ENCODE data around the gene ARHGAP40. TPM values are rescaled to one million over a fixed set of nuclear protein-coding genes. Genes with fewer than 3 reads are reported as not detected.

ARHGAP40 gene
- total and polyA plus RNA-seq, 2 of the 13 experiments (the other 11 are each of a cell fraction or from before 2014, with no cell fraction given) = 0.75 to 2.1 TPM

DNA sequence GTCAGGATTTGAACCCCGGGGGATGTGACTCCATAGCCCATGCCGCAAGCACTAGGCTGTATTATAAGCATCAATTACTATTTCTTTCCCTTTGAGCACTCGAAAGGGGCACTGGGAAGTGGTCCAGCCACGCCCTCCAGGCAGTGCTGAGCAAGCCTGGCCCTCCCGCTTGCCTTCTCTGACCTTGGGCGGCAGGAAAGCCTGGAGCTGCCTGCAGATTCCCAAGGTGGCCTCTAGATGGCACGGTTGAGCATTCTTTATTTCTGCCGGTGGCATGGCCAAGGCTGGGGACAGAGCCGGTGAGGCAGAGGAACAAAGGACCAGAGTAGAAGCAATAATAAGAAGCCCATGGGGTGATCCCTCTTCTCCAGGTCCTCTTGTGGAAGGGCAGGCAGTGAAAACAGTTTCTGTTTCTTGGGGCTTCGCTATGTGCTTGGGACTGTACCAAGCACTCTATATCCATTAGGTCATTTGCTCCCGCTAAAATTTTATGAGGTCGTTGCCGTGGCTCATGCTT, 32.0 kb downstream of the ARHGAP40 start (continued):
- TF ChIP-seq, protein P1, sequence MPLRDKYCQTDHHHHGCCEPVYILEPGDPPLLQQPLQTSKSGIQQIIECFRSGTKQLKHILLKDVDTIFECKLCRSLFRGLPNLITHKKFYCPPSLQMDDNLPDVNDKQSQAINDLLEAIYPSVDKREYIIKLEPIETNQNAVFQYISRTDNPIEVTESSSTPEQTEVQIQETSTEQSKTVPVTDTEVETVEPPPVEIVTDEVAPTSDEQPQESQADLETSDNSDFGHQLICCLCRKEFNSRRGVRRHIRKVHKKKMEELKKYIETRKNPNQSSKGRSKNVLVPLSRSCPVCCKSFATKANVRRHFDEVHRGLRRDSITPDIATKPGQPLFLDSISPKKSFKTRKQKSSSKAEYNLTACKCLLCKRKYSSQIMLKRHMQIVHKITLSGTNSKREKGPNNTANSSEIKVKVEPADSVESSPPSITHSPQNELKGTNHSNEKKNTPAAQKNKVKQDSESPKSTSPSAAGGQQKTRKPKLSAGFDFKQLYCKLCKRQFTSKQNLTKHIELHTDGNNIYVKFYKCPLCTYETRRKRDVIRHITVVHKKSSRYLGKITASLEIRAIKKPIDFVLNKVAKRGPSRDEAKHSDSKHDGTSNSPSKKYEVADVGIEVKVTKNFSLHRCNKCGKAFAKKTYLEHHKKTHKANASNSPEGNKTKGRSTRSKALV (CRISPR knock-in tag; IDR thresholded peaks at IDR 0.05) = no peak
- TF ChIP-seq ZFAT (CRISPR knock-in tag; conservative IDR thresholded peaks at IDR 0.05) = no peak
- TF ChIP-seq, protein P2, sequence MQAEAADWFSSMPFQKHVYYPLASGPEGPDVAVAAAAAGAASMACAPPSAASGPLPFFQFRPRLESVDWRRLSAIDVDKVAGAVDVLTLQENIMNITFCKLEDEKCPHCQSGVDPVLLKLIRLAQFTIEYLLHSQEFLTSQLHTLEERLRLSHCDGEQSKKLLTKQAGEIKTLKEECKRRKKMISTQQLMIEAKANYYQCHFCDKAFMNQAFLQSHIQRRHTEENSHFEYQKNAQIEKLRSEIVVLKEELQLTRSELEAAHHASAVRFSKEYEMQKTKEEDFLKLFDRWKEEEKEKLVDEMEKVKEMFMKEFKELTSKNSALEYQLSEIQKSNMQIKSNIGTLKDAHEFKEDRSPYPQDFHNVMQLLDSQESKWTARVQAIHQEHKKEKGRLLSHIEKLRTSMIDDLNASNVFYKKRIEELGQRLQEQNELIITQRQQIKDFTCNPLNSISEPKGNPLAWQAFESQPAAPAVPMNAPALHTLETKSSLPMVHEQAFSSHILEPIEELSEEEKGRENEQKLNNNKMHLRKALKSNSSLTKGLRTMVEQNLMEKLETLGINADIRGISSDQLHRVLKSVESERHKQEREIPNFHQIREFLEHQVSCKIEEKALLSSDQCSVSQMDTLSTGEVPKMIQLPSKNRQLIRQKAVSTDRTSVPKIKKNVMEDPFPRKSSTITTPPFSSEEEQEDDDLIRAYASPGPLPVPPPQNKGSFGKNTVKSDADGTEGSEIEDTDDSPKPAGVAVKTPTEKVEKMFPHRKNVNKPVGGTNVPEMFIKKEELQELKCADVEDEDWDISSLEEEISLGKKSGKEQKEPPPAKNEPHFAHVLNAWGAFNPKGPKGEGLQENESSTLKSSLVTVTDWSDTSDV (CRISPR knock-in tag; IDR thresholded peaks at IDR 0.05) = no peak
- no peak for TF ChIP-seq KDM3A (CRISPR knock-in tag; IDR thresholded peaks at IDR 0.05; ENCODE audit: low read depth)
- TF ChIP-seq ZNF350 (CRISPR knock-in tag; IDR thresholded peaks at IDR 0.05; ENCODE audit: borderline replicate concordance, low read depth) = peak; percentile 16; the same call in 1 of the 2 replicates
- TF ChIP-seq, protein P3, sequence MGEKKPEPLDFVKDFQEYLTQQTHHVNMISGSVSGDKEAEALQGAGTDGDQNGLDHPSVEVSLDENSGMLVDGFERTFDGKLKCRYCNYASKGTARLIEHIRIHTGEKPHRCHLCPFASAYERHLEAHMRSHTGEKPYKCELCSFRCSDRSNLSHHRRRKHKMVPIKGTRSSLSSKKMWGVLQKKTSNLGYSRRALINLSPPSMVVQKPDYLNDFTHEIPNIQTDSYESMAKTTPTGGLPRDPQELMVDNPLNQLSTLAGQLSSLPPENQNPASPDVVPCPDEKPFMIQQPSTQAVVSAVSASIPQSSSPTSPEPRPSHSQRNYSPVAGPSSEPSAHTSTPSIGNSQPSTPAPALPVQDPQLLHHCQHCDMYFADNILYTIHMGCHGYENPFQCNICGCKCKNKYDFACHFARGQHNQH (CRISPR knock-in tag; IDR thresholded peaks at IDR 0.05) = no peak; the same call in 1 of the 2 replicates
- TF ChIP-seq, protein P4, sequence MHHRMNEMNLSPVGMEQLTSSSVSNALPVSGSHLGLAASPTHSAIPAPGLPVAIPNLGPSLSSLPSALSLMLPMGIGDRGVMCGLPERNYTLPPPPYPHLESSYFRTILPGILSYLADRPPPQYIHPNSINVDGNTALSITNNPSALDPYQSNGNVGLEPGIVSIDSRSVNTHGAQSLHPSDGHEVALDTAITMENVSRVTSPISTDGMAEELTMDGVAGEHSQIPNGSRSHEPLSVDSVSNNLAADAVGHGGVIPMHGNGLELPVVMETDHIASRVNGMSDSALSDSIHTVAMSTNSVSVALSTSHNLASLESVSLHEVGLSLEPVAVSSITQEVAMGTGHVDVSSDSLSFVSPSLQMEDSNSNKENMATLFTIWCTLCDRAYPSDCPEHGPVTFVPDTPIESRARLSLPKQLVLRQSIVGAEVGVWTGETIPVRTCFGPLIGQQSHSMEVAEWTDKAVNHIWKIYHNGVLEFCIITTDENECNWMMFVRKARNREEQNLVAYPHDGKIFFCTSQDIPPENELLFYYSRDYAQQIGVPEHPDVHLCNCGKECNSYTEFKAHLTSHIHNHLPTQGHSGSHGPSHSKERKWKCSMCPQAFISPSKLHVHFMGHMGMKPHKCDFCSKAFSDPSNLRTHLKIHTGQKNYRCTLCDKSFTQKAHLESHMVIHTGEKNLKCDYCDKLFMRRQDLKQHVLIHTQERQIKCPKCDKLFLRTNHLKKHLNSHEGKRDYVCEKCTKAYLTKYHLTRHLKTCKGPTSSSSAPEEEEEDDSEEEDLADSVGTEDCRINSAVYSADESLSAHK (CRISPR knock-in tag; IDR thresholded peaks at IDR 0.05; ENCODE audit: borderline replicate concordance) = 0 out of 2 replicates have a peak, but pooled peaks have one; percentile 22
- no peak for TF ChIP-seq ZNF572 (CRISPR knock-in tag; IDR thresholded peaks at IDR 0.05)
- TF ChIP-seq SMAD3 (CRISPR knock-in tag; IDR thresholded peaks at IDR 0.05) = peak; percentile 60; the same call in 1 of the 2 replicates
- no peak for TF ChIP-seq ZNF33B (CRISPR knock-in tag; IDR thresholded peaks at IDR 0.05)
- TF ChIP-seq, protein P5, sequence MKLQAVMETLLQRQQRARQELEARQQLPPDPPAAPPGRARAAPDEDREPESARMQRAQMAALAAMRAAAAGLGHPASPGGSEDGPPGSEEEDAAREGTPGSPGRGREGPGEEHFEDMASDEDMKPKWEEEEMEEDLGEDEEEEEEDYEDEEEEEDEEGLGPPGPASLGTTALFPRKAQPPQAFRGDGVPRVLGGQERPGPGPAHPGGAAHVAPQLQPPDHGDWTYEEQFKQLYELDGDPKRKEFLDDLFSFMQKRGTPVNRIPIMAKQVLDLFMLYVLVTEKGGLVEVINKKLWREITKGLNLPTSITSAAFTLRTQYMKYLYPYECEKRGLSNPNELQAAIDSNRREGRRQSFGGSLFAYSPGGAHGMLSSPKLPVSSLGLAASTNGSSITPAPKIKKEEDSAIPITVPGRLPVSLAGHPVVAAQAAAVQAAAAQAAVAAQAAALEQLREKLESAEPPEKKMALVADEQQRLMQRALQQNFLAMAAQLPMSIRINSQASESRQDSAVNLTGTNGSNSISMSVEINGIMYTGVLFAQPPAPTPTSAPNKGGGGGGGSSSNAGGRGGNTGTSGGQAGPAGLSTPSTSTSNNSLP (IDR thresholded peaks at IDR 0.05; ENCODE audit: low read depth, low read length) = peak; percentile 71
- TF ChIP-seq FOXO1 (CRISPR knock-in tag; IDR thresholded peaks at IDR 0.05) = 0 out of 2 replicates have a peak, but pooled peaks have one; percentile 25
- 0 out of 2 replicates have a peak, but pooled peaks have one; percentile 25 for TF ChIP-seq FOXK1 (CRISPR knock-in tag; IDR thresholded peaks at IDR 0.05; ENCODE audit: borderline replicate concordance, low read depth)
- peak; percentile 42; the same call in 1 of the 2 replicates for TF ChIP-seq HDAC1 (CRISPR knock-in tag; IDR thresholded peaks at IDR 0.05)
- no peak for TF ChIP-seq GTF2F1 (IDR thresholded peaks at IDR 0.05; ENCODE audit: low read length)
- peak; percentile 47 for TF ChIP-seq FOSL2 (CRISPR knock-in tag; IDR thresholded peaks at IDR 0.05)
- TF ChIP-seq, protein P6, sequence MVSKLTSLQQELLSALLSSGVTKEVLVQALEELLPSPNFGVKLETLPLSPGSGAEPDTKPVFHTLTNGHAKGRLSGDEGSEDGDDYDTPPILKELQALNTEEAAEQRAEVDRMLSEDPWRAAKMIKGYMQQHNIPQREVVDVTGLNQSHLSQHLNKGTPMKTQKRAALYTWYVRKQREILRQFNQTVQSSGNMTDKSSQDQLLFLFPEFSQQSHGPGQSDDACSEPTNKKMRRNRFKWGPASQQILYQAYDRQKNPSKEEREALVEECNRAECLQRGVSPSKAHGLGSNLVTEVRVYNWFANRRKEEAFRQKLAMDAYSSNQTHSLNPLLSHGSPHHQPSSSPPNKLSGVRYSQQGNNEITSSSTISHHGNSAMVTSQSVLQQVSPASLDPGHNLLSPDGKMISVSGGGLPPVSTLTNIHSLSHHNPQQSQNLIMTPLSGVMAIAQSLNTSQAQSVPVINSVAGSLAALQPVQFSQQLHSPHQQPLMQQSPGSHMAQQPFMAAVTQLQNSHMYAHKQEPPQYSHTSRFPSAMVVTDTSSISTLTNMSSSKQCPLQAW (CRISPR knock-in tag; IDR thresholded peaks at IDR 0.05) = peak; percentile 25; the same call in 1 of the 2 replicates
- 0 out of 2 replicates have a peak, but pooled peaks have one; percentile 34 for TF ChIP-seq BORCS8-MEF2B (CRISPR knock-in tag; IDR thresholded peaks at IDR 0.05)
